CD8-positive, alpha-beta memory T cell (primary cell): ENCODE results near the gene STAT5B. TPM values are rescaled to one million over a fixed set of nuclear protein-coding genes. Genes with fewer than 3 reads are reported as not detected.
A peak's percentile ranks its signal among the peaks of the same experiment; 100 is the strongest.

Experiments
- CTCF ChIA-PET: fragments of 350-600 bp; sonication (Branson Sonifier 250); formaldehyde crosslinking; loops from one replicate; lab custom pipeline; 2021; ENCODE audit warnings: antibody characterized with exemption; lab: Charles Lee
- POLR2A ChIA-PET: fragments of 350-600 bp; sonication (Branson Sonifier 250); formaldehyde crosslinking; loops from one replicate; lab custom pipeline; 2021; ENCODE audit warnings: antibody characterized with exemption; lab: Charles Lee
- DNase-seq, 5 donors: peaks; one replicate each; pipeline versions ENCODE4 v3.0.0 to v3.0.0-alpha.2; 2020 to 2022; ENCODE audit warnings: mixed read lengths in 1 of 5
- H3K27ac ChIP-seq: one replicate; pipeline ENCODE4 v1.7.0; 2013; ENCODE audit warnings: low read depth, mild to moderate bottlenecking, low read length, moderate library complexity
- H3K27me3 ChIP-seq: 2 replicates; pipeline ENCODE4 v1.7.0; 2013; ENCODE audit warnings: low read length, mild to moderate bottlenecking; ENCODE audit not compliant: insufficient read depth, poor library complexity, severe bottlenecking
- H3K36me3 ChIP-seq: 2 replicates; pipeline ENCODE4 v1.7.0; 2013; ENCODE audit warnings: mild to moderate bottlenecking, low read length, moderate library complexity; ENCODE audit not compliant: insufficient read depth
- H3K4me1 ChIP-seq: 2 replicates; pipeline ENCODE4 v1.7.0; 2013; ENCODE audit warnings: mild to moderate bottlenecking, low read length, moderate library complexity; ENCODE audit not compliant: insufficient read depth
- H3K4me3 ChIP-seq: 2 replicates; pipeline ENCODE4 v1.7.0; 2013; ENCODE audit warnings: mild to moderate bottlenecking, low read length
- H3K9me3 ChIP-seq: 2 replicates; pipeline ENCODE4 v1.7.0; 2013; ENCODE audit warnings: mild to moderate bottlenecking, low read length
- H3K27ac Mint-ChIP-seq, 8 donors: one replicate each; pipeline ENCODE4 v1.8.0; 2020 to 2021; ENCODE audit warnings: mixed read lengths in 8 of 8, mild to moderate bottlenecking in 6 of 8, inconsistent platforms in 3 of 8, moderate library complexity in 3 of 8
- H3K27me3 Mint-ChIP-seq, 2 donors: one replicate each; pipeline ENCODE4 v1.8.0; 2020 to 2021; ENCODE audit warnings: mixed read lengths in 2 of 2, mild to moderate bottlenecking in 1 of 2, moderate library complexity in 1 of 2
- H3K36me3 Mint-ChIP-seq, 3 donors: one replicate each; pipeline ENCODE4 v1.8.0; 2020 to 2021; ENCODE audit warnings: mixed read lengths in 3 of 3, inconsistent platforms in 1 of 3, mild to moderate bottlenecking in 1 of 3
- H3K4me1 Mint-ChIP-seq, 3 donors: one replicate each; pipeline ENCODE4 v1.8.0; 2020 to 2021; ENCODE audit warnings: mixed read lengths in 3 of 3, inconsistent platforms in 1 of 3, mild to moderate bottlenecking in 1 of 3
- H3K4me3 Mint-ChIP-seq, 7 donors: one replicate each; pipeline ENCODE4 v1.8.0; 2020 to 2021; ENCODE audit warnings: mixed read lengths in 7 of 7, mild to moderate bottlenecking in 6 of 7, moderate library complexity in 4 of 7, inconsistent platforms in 2 of 7
- H3K9me3 Mint-ChIP-seq, 5 donors: one replicate each; pipeline ENCODE4 v1.8.0; 2020 to 2022; ENCODE audit warnings: mixed read lengths in 5 of 5, mild to moderate bottlenecking in 3 of 5, moderate library complexity in 2 of 5, inconsistent platforms in 1 of 5
- polyA plus RNA-seq: library from polyadenylated mRNA; unstranded; fragments of 300-500 nt; fragmentation: Illumina TruSeq; gene quantifications from one replicate; pipeline ENCODE4 v1.2.3, GENCODE V29; 2021
- total RNA-seq, 2 experiments: library from RNA; stranded (reverse); gene quantifications; one replicate each; pipeline ENCODE4 v1.2.3, GENCODE V29; 2021

Gene STAT5B
- total and polyA plus RNA-seq, 3 experiments from 2014 or later, result 108 to 132 (median 124) TPM

GRCh38 chr17:42316755-42317154 is 40.6 kb upstream of the STAT5B start:
- POLR2A ChIA-PET, result interaction anchor here (0.7 kb wide), 2 partner anchors 52 to 169 kb away, joined by 5 read pairs; no protein-coding TSS in a partner anchor
- Histone ChIP-seq H3K27me3 (no peaks in the 10 kb centered on the region), H3K4me3 (no peak overlapping the region), H3K27ac (peak overlapping the region; percentile 49), H3K9me3 (no peaks in the 10 kb centered on the region), H3K4me1 (peaks cover 60% of the 10 kb centered on the region), H3K36me3 (peaks cover 10% of the 10 kb centered on the region)
- CTCF ChIA-PET, result interaction anchor here (1.8 to 20.8 kb wide), 2 partner anchors 88 to 201 kb away, joined by 4 to 373 read pairs; no protein-coding TSS in a partner anchor
- no peak for DNase-seq
- Mint-ChIP-seq H3K4me3 (peak overlapping the region in 1 of 7 donors; percentile 20), H3K36me3 (peaks cover 0 to 61% (median 11%) of the 10 kb centered on the region in 3 donors), H3K9me3 (no peaks in the 10 kb centered on the region), H3K27me3 (no peaks in the 10 kb centered on the region), H3K4me1 (peaks cover 52 to 61% (median 59%) of the 10 kb centered on the region in 3 donors), H3K27ac (peak overlapping the region in 5 of 8 donors; percentile 35 to 73 (median 63))

DNA sequence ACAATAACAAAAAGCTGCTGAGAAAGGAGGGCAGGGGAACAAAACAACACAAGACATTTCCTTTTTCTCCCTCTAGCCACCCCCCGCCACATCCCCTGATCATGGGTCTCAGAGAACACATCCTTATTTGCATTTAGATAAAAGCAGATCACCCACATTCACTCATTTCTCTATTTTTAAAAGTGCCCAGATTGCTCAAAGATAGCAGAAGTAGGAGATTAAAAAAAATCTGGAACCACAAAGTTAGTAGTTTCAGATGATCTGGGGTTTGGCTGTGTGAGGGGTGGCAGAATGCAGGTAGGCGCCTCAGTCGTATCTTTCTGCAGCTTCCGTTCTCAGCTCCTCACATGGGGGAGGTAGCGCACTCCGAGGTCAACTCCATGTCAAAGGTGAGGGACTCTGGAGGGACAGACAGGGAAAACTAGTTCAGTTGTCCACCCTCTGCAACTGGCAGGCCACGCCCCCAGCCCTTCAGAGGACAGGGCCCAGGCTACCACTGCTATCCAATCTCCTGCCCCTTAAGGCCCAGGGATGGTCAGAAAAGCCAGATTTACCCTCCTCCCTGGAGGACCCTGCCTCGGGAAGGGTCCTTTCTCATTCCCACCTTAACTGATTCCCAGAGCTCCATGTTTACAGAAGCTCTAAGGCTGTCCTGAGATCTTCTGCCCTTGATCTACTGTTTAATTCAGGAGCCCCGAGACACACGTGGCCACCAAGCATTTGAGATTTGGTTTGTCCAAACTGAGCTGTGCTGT is 39.4 kb upstream of the STAT5B start:
- peak in 2 of 5 donors; percentile 42 to 67 for DNase-seq
- no peaks in the 10 kb centered on the region for H3K9me3 ChIP-seq
- peaks cover 7% of the 10 kb centered on the region for H3K36me3 ChIP-seq
- CTCF ChIA-PET, result interaction anchor here (0.9 to 20.8 kb wide), 3 partner anchors 73 to 93 kb away, joined by 3 to 373 read pairs (median 3); no protein-coding TSS in a partner anchor
- POLR2A ChIA-PET, result interaction anchor here (0.6 to 0.7 kb wide), 2 partner anchors 18 to 64 kb away, joined by 3 to 5 read pairs; no protein-coding TSS in a partner anchor
- Mint-ChIP-seq H3K36me3 (peaks cover 0 to 64% (median 6%) of the 10 kb centered on the region in 3 donors), H3K4me1 (peaks cover 56 to 67% (median 65%) of the 10 kb centered on the region in 3 donors), H3K4me3 (peak overlapping the region in 5 of 7 donors; percentile 21 to 76 (median 60)), H3K27ac (peak overlapping the region; percentile 56 to 94 (median 72)), H3K9me3 (no peaks in the 10 kb centered on the region), H3K27me3 (no peaks in the 10 kb centered on the region)
- peaks cover 68% of the 10 kb centered on the region for H3K4me1 ChIP-seq
- H3K27ac ChIP-seq, result peak overlapping the region; percentile 46
- H3K4me3 ChIP-seq, result peak overlapping the region; percentile 14
- no peaks in the 10 kb centered on the region for H3K27me3 ChIP-seq

DNA sequence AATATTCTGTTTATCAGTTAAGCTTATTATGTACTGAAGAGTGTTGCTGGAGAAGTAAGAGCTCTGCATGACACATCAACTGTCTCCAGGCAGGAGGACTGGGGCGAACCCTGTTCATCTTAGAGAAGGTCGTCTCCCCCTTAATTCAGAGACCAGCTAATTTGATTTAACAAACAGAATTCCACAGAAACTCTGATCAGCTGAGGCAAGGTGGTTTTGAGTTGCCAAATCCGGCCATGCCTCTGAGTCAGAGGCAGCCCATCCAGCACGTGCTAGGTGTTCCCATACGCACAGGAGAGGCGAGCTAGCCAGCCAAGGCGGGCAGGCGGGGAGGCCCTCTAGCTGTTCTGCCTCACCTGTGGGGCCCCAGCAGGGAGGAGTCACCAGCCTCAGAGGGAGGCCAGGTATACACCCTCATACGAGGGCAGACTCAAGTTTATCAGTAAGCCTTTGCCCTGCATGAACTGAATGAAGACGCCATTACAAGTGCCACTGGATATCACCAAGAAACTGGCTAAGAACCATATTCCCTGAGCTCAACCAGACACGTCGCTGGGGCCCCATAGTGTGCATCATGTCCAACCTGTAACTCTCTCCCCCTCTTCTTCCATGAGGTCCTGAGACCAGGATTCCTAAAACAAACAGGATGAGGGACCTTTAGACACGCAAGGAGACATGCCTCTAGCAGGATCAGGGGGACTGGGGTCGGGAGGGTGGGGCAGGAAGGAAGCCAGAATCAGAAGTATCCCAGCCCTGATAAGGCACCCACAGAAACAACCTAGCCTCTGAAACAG is 37.8 kb upstream of the STAT5B start:
- Histone ChIP-seq H3K4me3 (no peak overlapping the region), H3K36me3 (peaks cover 18% of the 10 kb centered on the region), H3K27ac (no peak overlapping the region), H3K27me3 (no peaks in the 10 kb centered on the region), H3K4me1 (peaks cover 56% of the 10 kb centered on the region), H3K9me3 (no peaks in the 10 kb centered on the region)
- Mint-ChIP-seq H3K27ac (peak overlapping the region; percentile 43 to 89 (median 77)), H3K4me3 (peak overlapping the region in 5 of 7 donors; percentile 0 to 66 (median 57)), H3K27me3 (no peaks in the 10 kb centered on the region), H3K36me3 (peaks cover 0 to 70% (median 3%) of the 10 kb centered on the region in 3 donors), H3K4me1 (peaks cover 50 to 58% (median 55%) of the 10 kb centered on the region in 3 donors), H3K9me3 (no peaks in the 10 kb centered on the region)
- CTCF ChIA-PET, result interaction anchor here (1.0 to 20.8 kb wide), 6 partner anchors 7 to 263 kb away, joined by 3 to 373 read pairs (median 12); partner anchors contain the start of gene PSMC3IP
- peak in 1 of 5 donors; percentile 38 for DNase-seq
- POLR2A ChIA-PET, result interaction anchor here (0.6 to 1.0 kb wide), 4 partner anchors 36 to 458 kb away, joined by 3 to 10 read pairs (median 4); no protein-coding TSS in a partner anchor

- Mint-ChIP-seq H3K4me1 (peaks cover 48 to 58% (median 53%) of the 10 kb centered on the region in 3 donors), H3K27ac (peak overlapping the region; percentile 43 to 89 (median 77)), H3K36me3 (peaks cover 0 to 72% (median 3%) of the 10 kb centered on the region in 3 donors), H3K4me3 (peak overlapping the region in 4 of 7 donors; percentile 54 to 66 (median 60)), H3K9me3 (no peaks in the 10 kb centered on the region), H3K27me3 (no peaks in the 10 kb centered on the region)
- POLR2A ChIA-PET, result interaction anchor here (0.7 to 1.0 kb wide), 3 partner anchors 35 to 383 kb away, joined by 3 to 10 read pairs (median 3); no protein-coding TSS in a partner anchor
- DNase-seq, result no peak
- Histone ChIP-seq H3K9me3 (no peaks in the 10 kb centered on the region), H3K27ac (peak overlapping the region; percentile 45), H3K4me1 (peaks cover 56% of the 10 kb centered on the region), H3K27me3 (no peaks in the 10 kb centered on the region), H3K4me3 (no peak overlapping the region), H3K36me3 (peaks cover 22% of the 10 kb centered on the region)
- CTCF ChIA-PET, result interaction anchor here (1.3 to 20.8 kb wide), 5 partner anchors 8 to 114 kb away, joined by 3 to 373 read pairs (median 20); no protein-coding TSS in a partner anchor
These were observed 37.2 kb upstream of the STAT5B start for GRCh38 chr17:42313389-42313772.

GRCh38 chr17:42312285-42313130 is 36.3 kb upstream of the STAT5B start:
- peaks cover 0 to 73% (median 3%) of the 10 kb centered on the region in 3 donors for H3K36me3 Mint-ChIP-seq
- peak overlapping the region; percentile 45 to 79 (median 67) for H3K4me3 Mint-ChIP-seq
- ChIA-PET POLR2A (interaction anchor here (0.8 to 1.4 kb wide), 3 partner anchors 64 to 93 kb away, joined by 3 to 4 read pairs (median 3); partner anchors contain the start of gene STAT3), CTCF (interaction anchor here (0.6 to 20.8 kb wide), 21 partner anchors 9 to 218 kb away, joined by 3 to 373 read pairs (median 4); partner anchors contain the start of genes KCNH4, STAT3 and STAT5A)
- H3K9me3 Mint-ChIP-seq, result no peaks in the 10 kb centered on the region
- peak; percentile 53 to 80 (median 62) for DNase-seq
- H3K4me1 Mint-ChIP-seq, result peaks cover 49 to 57% (median 53%) of the 10 kb centered on the region in 3 donors
- peak overlapping the region in 7 of 8 donors; percentile 55 to 92 (median 83) for H3K27ac Mint-ChIP-seq
- H3K9me3 ChIP-seq, result no peaks in the 10 kb centered on the region
- peaks cover 31% of the 10 kb centered on the region for H3K36me3 ChIP-seq
- H3K27me3 Mint-ChIP-seq, result no peaks in the 10 kb centered on the region
- peak overlapping the region; percentile 45 for H3K27ac ChIP-seq
- peaks cover 56% of the 10 kb centered on the region for H3K4me1 ChIP-seq
- no peaks in the 10 kb centered on the region for H3K27me3 ChIP-seq
- no peak overlapping the region for H3K4me3 ChIP-seq

GRCh38 chr17:42312035-42312284 is 35.8 kb upstream of the STAT5B start:
- Histone ChIP-seq H3K4me1 (peaks cover 52% of the 10 kb centered on the region), H3K4me3 (no peak overlapping the region), H3K36me3 (peaks cover 35% of the 10 kb centered on the region), H3K27me3 (no peaks in the 10 kb centered on the region), H3K9me3 (no peaks in the 10 kb centered on the region), H3K27ac (peak overlapping the region; percentile 35)
- H3K27ac Mint-ChIP-seq, result peak overlapping the region in 6 of 8 donors; percentile 51 to 92 (median 70)
- H3K9me3 Mint-ChIP-seq, result no peaks in the 10 kb centered on the region
- CTCF ChIA-PET, result interaction anchor here (0.6 to 20.8 kb wide), 20 partner anchors 9 to 218 kb away, joined by 3 to 373 read pairs (median 4); partner anchors contain the start of genes KCNH4, STAT3 and STAT5A
- DNase-seq, result no peak
- POLR2A ChIA-PET, result interaction anchor here (0.7 to 1.4 kb wide), 3 partner anchors 23 to 76 kb away, joined by 3 read pairs; partner anchors contain the start of genes STAT3 and STAT5A
- peak overlapping the region in 5 of 7 donors; percentile 29 to 69 (median 64) for H3K4me3 Mint-ChIP-seq
- H3K27me3 Mint-ChIP-seq, result no peaks in the 10 kb centered on the region
- peaks cover 48 to 53% (median 51%) of the 10 kb centered on the region in 3 donors for H3K4me1 Mint-ChIP-seq
- peaks cover 0 to 73% (median 6%) of the 10 kb centered on the region in 3 donors for H3K36me3 Mint-ChIP-seq
